Neuronal stem cell (in vitro differentiated cells): ENCODE results near the gene MGRN1.

ENCODE experiments used
- DNase-seq: peaks from one replicate; pipeline ENCODE4 v3.0.0-alpha.2; 2013; ENCODE audit warnings: low spot score
- H2AFZ ChIP-seq: one replicate; pipeline ENCODE4 v1.6.1; 2013; ENCODE audit warnings: mild to moderate bottlenecking, low read length, inconsistent platforms
- H2AK5ac ChIP-seq: 2 replicates; pipeline ENCODE4 v1.6.1; 2013; ENCODE audit warnings: low read depth, mild to moderate bottlenecking, inconsistent platforms, low read length, moderate library complexity, mixed read lengths
- H2BK120ac ChIP-seq: 2 replicates; pipeline ENCODE4 v1.6.1; 2013; ENCODE audit warnings: low read depth, mild to moderate bottlenecking, inconsistent platforms, low read length, moderate library complexity, mixed read lengths
- H2BK12ac ChIP-seq: one replicate; pipeline ENCODE4 v1.6.1; 2013; ENCODE audit warnings: low read length, inconsistent platforms
- H2BK15ac ChIP-seq: 2 replicates; pipeline ENCODE4 v1.6.1; 2013; ENCODE audit warnings: mild to moderate bottlenecking, low read length, inconsistent platforms, mixed read lengths
- H2BK5ac ChIP-seq: one replicate; pipeline ENCODE4 v1.6.1; 2013; ENCODE audit warnings: inconsistent platforms, mild to moderate bottlenecking, low read length, moderate library complexity
- H3K14ac ChIP-seq: one replicate; pipeline ENCODE4 v1.6.1; 2013; ENCODE audit warnings: low read length, inconsistent platforms
- H3K18ac ChIP-seq: 2 replicates; pipeline ENCODE4 v1.6.1; 2013; ENCODE audit warnings: low read length, inconsistent platforms
- H3K23ac ChIP-seq: 2 replicates; pipeline ENCODE4 v1.6.1; 2013; ENCODE audit warnings: low read depth, mild to moderate bottlenecking, mixed read lengths, low read length, inconsistent platforms; ENCODE audit not compliant: poor library complexity
- H3K27ac ChIP-seq: replicated peaks from 3 replicates; pipeline ENCODE4 v1.5.1; 2013; ENCODE audit warnings: low read length, inconsistent platforms
- H3K27me3 ChIP-seq, 3 experiments: 2 replicates each; pipeline ENCODE4 v1.6.1; 2013; ENCODE audit warnings: low read length in 3 of 3, mild to moderate bottlenecking in 2 of 3, inconsistent platforms in 1 of 3, low read depth in 1 of 3, mixed read lengths in 1 of 3, moderate library complexity in 1 of 3; ENCODE audit not compliant: control insufficient read depth in 3 of 3, insufficient read depth in 3 of 3
- H3K36me3 ChIP-seq, 2 donors: replicated peaks in 1 of 2; 2 replicates each; pipeline ENCODE4 v1.6.1; 2013; ENCODE audit warnings: low read length in 2 of 2; ENCODE audit not compliant: control insufficient read depth in 2 of 2, insufficient read depth in 2 of 2
- H3K4ac ChIP-seq: 2 replicates; pipeline ENCODE4 v1.6.1; 2013; ENCODE audit warnings: inconsistent platforms, mild to moderate bottlenecking, low read length, moderate library complexity
- H3K4me1 ChIP-seq, 2 donors: 1 replicate in 1 of 2; 2 replicates in 1 of 2; pipeline ENCODE4 v1.6.1; 2013; ENCODE audit warnings: low read length in 2 of 2, low read depth in 1 of 2; ENCODE audit not compliant: control insufficient read depth in 2 of 2, insufficient read depth in 1 of 2
- H3K4me2 ChIP-seq: one replicate; pipeline ENCODE4 v1.6.1; 2013; ENCODE audit warnings: mild to moderate bottlenecking, low read length, inconsistent platforms; ENCODE audit not compliant: insufficient read depth, poor library complexity, severe bottlenecking
- H3K4me3 ChIP-seq, 2 donors: 2 replicates each; pipeline ENCODE4 v1.5.1; 2013; ENCODE audit warnings: low read length in 2 of 2, mild to moderate bottlenecking in 2 of 2, inconsistent platforms in 1 of 2, moderate library complexity in 1 of 2
- H3K79me1 ChIP-seq: one replicate; pipeline ENCODE4 v1.6.1; 2013; ENCODE audit warnings: low read depth, mild to moderate bottlenecking, inconsistent platforms, low read length, moderate library complexity
- H3K9ac ChIP-seq: one replicate; pipeline ENCODE4 v1.6.1; 2013; ENCODE audit warnings: mild to moderate bottlenecking, low read depth, low read length, inconsistent platforms; ENCODE audit not compliant: poor library complexity
- H3K9me3 ChIP-seq, 2 donors: replicated peaks in 1 of 2; 2 replicates each; pipeline versions ENCODE3 to v1.6.1; 2013; ENCODE audit warnings: low read length in 2 of 2, mild to moderate bottlenecking in 2 of 2, inconsistent platforms in 1 of 2, low read depth in 1 of 2, mixed read lengths in 1 of 2, moderate library complexity in 1 of 2; ENCODE audit not compliant: control insufficient read depth in 2 of 2, insufficient read depth in 1 of 2
- H4K8ac ChIP-seq: one replicate; pipeline ENCODE4 v1.6.1; 2013; ENCODE audit warnings: low read depth, mild to moderate bottlenecking, inconsistent platforms, low read length, moderate library complexity
- H4K91ac ChIP-seq: one replicate; pipeline ENCODE4 v1.6.1; 2013; ENCODE audit warnings: low read length, low read depth, mild to moderate bottlenecking, inconsistent platforms; ENCODE audit not compliant: poor library complexity
- WGBS, 2 donors: extraction: QIAGEN DNeasy Blood & Tissue Kit; methylation state at CpG; one replicate each; pipeline ENCODE4 v1.1.7; 2013; ENCODE audit warnings: missing lambda C conversion rate in 2 of 2, mixed read lengths in 1 of 2; ENCODE audit not compliant: insufficient read length in 2 of 2, insufficient replicate concordance in 1 of 2; ENCODE audit errors: extremely low coverage in 2 of 2; 5-methylcytosine and 5-hydroxymethylcytosine counted together

MGRN1 gene

DNA sequence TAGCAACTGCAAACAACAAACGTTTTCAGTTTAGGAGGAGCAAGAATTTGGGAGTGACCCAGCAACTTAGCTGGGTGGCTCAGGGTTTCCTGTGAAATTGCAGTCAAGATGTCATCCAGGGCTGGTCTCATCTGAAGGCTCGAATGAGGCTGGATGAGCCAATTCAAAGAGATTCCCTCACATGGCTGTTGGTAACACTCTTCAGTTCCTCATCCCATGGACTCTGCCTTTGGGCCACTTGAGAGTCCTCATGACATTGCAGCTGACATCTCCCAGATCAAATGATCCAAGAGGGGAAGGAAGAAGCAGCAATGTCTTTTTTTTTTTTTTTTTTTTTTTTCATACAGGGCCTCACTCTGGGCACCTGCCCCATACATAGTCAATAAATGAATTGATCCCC is 36.2 kb upstream of the MGRN1 start:
- Histone ChIP-seq H3K27ac (no peak overlapping the region), H3K23ac (no peak overlapping the region), H3K9ac (no peak overlapping the region), H3K79me1 (peaks cover 2% of the 10 kb centered on the region), H2BK120ac (no peak overlapping the region), H3K36me3 (peaks cover 0 to 1% of the 10 kb centered on the region in 2 donors), H2BK5ac (no peak overlapping the region), H3K18ac (no peak overlapping the region), H2AK5ac (no peak overlapping the region), H3K4me2 (no peak overlapping the region), H3K4ac (no peak overlapping the region), H2BK12ac (no peak overlapping the region), H3K14ac (no peak overlapping the region), H3K9me3 (peaks cover 0 to 5% of the 10 kb centered on the region in 2 donors), H2BK15ac (no peak overlapping the region), H4K8ac (no peak overlapping the region), H3K4me3 (no peak overlapping the region), H3K4me1 (peaks cover 4 to 6% of the 10 kb centered on the region in 2 donors), H2AFZ (no peak overlapping the region), H3K27me3 (no peaks in the 10 kb centered on the region), H4K91ac (no peak overlapping the region)
- no CpG with 5 or more reads among the region's 2 CpGs for WGBS, 2 donors
- no peak for DNase-seq

DNA sequence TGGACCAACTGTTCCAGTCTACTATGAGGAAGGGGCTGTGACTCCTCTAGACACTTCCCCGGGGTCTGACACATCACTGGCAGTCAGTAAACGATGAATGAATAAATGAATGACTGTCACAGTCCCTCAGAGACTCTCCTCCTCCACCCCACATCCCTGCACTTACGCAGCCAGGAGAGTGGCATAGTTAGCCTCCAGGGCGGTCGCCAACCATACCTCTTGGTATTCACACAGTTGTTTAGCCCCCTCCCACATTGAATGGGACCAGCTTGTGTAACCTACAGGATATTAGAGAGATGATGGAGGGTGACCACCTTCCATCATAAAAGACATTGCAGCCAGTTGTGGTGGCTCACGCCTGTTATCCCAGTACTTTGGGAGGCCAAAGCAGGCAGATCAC is 35.7 kb upstream of the MGRN1 start:
- Histone ChIP-seq H3K4me3 (no peak overlapping the region), H2AK5ac (no peak overlapping the region), H3K4ac (no peak overlapping the region), H3K4me1 (peaks cover 4 to 6% of the 10 kb centered on the region in 2 donors), H2BK120ac (no peak overlapping the region), H4K8ac (no peak overlapping the region), H2AFZ (no peak overlapping the region), H2BK5ac (no peak overlapping the region), H3K18ac (no peak overlapping the region), H3K79me1 (peaks cover 2% of the 10 kb centered on the region), H3K14ac (no peak overlapping the region), H3K23ac (no peak overlapping the region), H3K9me3 (peaks cover 0 to 5% of the 10 kb centered on the region in 2 donors), H3K4me2 (no peak overlapping the region), H4K91ac (no peak overlapping the region), H2BK15ac (no peak overlapping the region), H2BK12ac (no peak overlapping the region), H3K36me3 (peaks cover 0 to 1% of the 10 kb centered on the region in 2 donors), H3K27me3 (no peaks in the 10 kb centered on the region), H3K27ac (no peak overlapping the region), H3K9ac (no peak overlapping the region)
- no peak for DNase-seq
- no CpG with 5 or more reads among the region's 6 CpGs for WGBS, 2 donors

DNA sequence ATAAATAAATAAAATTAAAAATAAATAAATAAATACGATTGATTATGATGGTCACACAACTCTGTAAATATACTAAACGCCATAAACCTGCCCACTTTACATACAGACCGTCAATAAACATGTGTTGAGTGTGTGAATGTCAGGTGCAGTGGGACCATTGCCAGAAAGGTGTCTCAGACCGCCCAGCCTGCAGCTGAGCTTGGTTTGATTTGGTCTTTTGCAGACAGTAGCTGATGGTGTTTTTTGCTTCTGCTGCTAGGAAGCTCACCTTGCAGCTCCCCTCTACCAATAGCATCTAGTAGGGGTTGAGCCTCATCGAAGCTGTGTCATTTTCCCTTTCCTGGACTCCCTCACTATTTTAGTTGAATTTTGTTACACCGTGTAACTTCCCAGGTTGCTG is 33.4 kb upstream of the MGRN1 start:
- WGBS, 2 donors = no CpG with 5 or more reads among the region's 6 CpGs
- Histone ChIP-seq H3K18ac (no peak overlapping the region), H2BK5ac (no peak overlapping the region), H3K4me2 (no peak overlapping the region), H2BK12ac (no peak overlapping the region), H4K91ac (no peak overlapping the region), H2BK120ac (no peak overlapping the region), H3K23ac (no peak overlapping the region), H3K4ac (no peak overlapping the region), H2AFZ (no peak overlapping the region), H4K8ac (no peak overlapping the region), H3K79me1 (peaks cover 2% of the 10 kb centered on the region), H2BK15ac (no peak overlapping the region), H3K27ac (no peak overlapping the region), H3K14ac (no peak overlapping the region), H3K4me3 (no peak overlapping the region), H2AK5ac (no peak overlapping the region), H3K9ac (no peak overlapping the region), H3K9me3 (peaks cover 0 to 5% of the 10 kb centered on the region in 2 donors), H3K36me3 (peaks cover 0 to 1% of the 10 kb centered on the region in 2 donors), H3K27me3 (no peaks in the 10 kb centered on the region), H3K4me1 (peaks cover 4 to 6% of the 10 kb centered on the region in 2 donors)
- no peak for DNase-seq

DNA sequence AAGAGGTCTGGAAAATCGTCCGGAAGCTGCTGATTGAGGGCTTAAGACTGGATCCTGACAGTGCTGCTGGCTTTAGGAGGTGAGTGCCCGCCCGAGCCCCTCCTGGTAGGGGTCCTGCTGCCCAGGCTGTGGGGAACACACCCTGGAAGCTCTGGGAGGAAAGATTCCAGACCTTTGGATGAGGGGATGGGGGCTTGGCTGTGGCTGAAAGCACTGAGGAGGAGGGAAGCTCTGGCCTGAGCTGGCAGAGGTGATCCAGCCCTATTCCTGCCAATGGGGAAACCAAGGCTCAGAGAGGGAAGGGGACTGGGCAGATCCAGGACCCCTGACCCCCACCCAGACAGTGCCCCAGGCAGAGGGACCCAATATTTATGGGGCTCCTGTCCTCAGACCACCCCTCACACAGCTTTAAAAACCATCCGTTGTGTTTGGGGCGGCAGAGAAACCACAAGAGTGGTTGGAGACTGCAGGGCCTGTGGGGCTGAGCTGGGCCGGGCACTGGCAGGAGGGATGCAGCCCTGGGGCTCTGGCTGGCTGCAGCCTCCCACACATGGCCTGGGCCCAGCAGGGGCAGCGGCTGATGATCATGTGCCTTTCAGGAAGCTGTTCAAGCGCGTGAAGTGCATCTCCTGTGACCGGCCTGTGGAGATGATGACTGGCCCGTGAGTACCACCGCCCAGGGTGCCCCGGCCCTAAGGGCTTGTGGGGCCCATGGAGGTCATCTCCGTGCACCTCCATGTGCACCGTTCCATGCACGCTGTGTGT is 32.7 kb upstream of the MGRN1 start:
- peaks cover 4 to 6% of the 10 kb centered on the region in 2 donors for H3K4me1 ChIP-seq
- no peak overlapping the region for H2BK15ac ChIP-seq
- H3K4me2 ChIP-seq = no peak overlapping the region
- H3K14ac ChIP-seq = peak overlapping the region; percentile 47
- H3K79me1 ChIP-seq = peaks cover 2% of the 10 kb centered on the region
- peak overlapping the region; percentile 14 for H3K18ac ChIP-seq
- peak overlapping the region; percentile 39 for H2AK5ac ChIP-seq
- WGBS, 2 donors = no CpG with 5 or more reads among the region's 17 CpGs
- H2BK12ac ChIP-seq = no peak overlapping the region
- no peak for DNase-seq
- H3K36me3 ChIP-seq = peaks cover 0 to 1% of the 10 kb centered on the region in 2 donors
- peaks cover 0 to 5% of the 10 kb centered on the region in 2 donors for H3K9me3 ChIP-seq
- no peak overlapping the region for H3K4ac ChIP-seq
- no peak overlapping the region for H3K27ac ChIP-seq
- H2BK5ac ChIP-seq = no peak overlapping the region
- peak overlapping the region; percentile 33 for H2AFZ ChIP-seq
- no peak overlapping the region for H4K8ac ChIP-seq
- H4K91ac ChIP-seq = no peak overlapping the region
- no peak overlapping the region for H3K9ac ChIP-seq
- peak overlapping the region; percentile 90 for H3K23ac ChIP-seq
- no peaks in the 10 kb centered on the region for H3K27me3 ChIP-seq
- no peak overlapping the region for H3K4me3 ChIP-seq
- no peak overlapping the region for H2BK120ac ChIP-seq
